GM12891 (cell line): ENCODE results near the gene TXNL4A.

Experiments used
- POLR2A ChIP-seq: IDR thresholded peaks from 2 replicates; pipeline ENCODE4 v1.6.1; 2011; ENCODE audit warnings: low read depth, low read length, control low read depth
- POLR2AphosphoS5 ChIP-seq: IDR thresholded peaks from 2 replicates; pipeline ENCODE4 v1.6.1; 2011; ENCODE audit warnings: low read depth, low read length, control low read depth
- SPI1 ChIP-seq: IDR thresholded peaks from 2 replicates; pipeline ENCODE4 v1.6.1; 2011; ENCODE audit warnings: low read depth, low read length, control low read depth
- TAF1 ChIP-seq: IDR thresholded peaks from 2 replicates; pipeline ENCODE4 v1.6.1; 2011; ENCODE audit warnings: low read depth, low read length, control low read depth

GRCh38 chr18:80034852-80035406 lies 46.6 kb upstream of the TXNL4A start:
- TF ChIP-seq SPI1 (no peak), POLR2A (no peak), TAF1 (no peak), POLR2AphosphoS5 (no peak)
